Dermis blood vessel endothelial cell (primary cell): ENCODE results near the gene LRP1B. TPM values are rescaled to one million over a fixed set of nuclear protein-coding genes. Genes with fewer than 3 reads are reported as not detected.

Experiments
- DNase-seq: peaks from one replicate; pipeline ENCODE4 v3.0.0; 2010
- total RNA-seq: library from RNA; depleted of rRNA; stranded (reverse); fragments of >200 nt; gene quantifications from 2 replicates; pipeline ENCODE4 v1.2.3, GENCODE V29; 2014

Gene LRP1B
- total RNA-seq, 1 donor from 2014 or later = under 0.01 TPM

DNA sequence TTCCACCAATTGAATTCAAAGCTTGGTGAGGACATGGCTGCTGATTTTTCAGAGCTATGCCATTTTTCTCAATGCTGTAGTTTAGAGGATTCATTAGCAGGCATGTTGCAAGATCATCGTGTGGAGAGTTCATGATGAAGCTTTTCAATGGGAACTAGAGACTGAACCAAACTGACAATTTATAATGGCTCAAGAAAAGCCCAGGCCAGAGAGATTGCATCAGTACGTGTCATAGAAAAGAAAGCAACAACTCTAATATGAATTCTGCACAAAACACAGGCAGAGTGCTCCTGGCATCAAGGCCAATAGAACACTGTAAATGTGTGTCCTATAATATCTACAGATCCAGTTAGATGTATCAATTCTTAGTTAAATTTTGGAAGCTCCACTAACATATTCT is 477.6 kb downstream of the LRP1B start:
- DNase-seq = no peak

DNA sequence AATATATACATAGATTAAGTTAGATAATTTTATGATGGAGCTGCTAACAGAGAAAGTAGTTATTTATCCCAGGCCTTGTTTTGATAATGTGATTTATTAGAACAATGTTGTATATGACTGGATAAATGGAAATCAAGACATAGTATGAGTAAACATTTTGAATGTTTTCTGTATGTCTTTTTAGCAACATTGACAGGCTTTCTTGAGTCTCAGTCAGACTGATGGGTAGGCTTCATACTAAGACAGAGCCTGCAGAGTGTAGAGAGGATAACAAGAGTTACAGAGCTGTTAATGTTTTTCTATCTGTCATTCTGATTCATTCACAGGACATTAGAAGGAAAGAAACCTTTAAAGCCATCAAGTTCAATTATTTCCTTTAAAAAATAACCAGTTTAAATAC is 478.5 kb downstream of the LRP1B start:
- DNase-seq = no peak

DNA sequence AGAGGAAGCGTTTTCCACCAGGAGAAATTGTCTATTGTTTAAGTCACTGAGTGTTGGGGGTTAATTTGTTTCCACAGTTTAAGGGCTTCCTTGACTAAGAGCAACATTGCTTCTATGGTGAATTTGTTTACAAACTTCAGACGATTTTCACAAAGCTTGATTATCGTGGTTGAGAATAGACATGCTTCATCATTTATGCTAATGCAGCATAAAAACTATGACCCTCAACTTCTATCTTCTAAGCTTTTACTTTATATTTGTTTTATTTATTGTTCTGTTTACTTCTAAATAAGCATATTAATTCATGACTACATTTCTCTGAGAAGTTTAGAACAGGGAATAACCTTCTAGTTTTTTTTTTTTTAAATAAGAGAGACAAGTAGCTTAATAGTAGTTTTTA is 483.5 kb downstream of the LRP1B start:
- no peak for DNase-seq

DNA sequence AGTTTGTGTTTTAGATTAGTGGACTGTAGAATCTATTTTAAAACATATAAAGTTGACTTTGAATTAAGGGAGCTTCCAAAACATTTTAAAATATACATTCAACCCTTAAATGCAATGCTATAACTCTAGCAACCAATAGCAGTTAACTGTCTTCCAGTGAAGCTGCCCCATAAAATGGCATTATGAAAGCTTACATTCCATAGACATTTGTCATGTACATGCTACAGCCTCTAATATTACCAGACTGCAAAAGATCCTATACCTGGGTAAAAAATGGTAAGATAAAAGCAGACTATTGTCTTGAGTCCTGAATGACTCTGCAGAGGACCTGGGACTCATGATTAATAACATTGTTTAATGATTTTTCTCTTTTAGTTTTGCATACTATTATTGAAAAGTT is 489.4 kb downstream of the LRP1B start:
- no peak for DNase-seq

DNA sequence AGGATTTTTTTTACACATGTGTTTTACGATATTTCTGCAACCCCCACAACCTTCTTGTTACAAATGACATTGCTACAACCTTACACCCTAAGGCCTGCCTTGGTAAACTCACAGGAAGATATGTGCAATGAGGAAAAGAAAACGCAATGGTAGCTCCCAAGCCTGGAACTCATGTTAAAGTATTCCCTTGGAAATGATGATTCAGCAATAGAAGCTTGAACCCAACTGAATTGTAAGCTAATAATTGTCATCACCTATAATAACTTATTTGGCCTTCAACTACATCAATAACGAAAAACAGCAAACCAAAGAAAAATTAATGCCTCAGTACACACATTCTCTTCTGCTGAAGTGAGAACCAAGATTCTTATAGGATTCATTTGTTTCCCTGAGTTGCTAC is 491.0 kb downstream of the LRP1B start:
- no peak for DNase-seq

DNA sequence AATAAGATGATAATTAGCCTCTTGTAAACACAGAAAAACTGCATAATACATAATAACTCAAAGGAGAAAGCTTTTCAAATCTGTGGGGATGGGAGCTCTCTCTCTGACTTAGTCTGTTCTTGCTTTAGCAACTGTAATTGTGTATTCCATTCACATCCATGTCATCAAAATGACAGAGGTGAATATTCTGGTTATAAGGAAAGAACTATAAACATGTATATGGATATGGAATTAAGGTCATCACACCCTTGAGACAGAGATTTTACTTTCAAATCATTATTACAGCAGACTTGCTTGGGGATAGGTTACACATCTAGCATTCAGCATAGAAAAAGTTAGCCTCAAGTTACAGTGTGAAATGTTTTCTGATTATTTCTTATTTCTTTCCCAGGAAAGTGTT is 497.7 kb downstream of the LRP1B start:
- DNase-seq = no peak

DNA sequence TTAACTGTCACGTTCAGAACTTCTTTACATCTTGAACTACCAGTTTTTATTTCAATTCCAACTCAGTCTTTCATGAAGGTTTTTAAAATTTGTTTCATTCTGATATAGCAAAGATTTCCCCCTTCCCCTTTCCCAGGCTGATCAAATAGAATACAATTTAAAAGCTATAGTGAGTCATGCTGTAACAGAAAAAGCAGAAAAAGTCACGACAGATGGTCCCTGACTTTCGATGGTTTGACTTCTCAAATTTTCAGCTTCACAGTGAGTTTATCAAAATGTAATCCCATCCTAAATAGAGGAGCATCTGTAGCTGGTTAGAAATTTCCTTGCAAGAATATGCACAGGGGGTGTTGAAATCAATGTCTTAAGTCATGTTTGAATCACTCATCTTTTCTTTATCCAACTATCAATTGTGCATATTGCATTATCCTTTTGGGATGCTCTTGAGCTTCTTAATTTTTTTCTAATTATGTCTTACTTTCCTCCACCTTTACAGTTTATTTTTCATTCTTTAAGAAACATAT is 500.3 kb downstream of the LRP1B start:
- DNase-seq = no peak

DNA sequence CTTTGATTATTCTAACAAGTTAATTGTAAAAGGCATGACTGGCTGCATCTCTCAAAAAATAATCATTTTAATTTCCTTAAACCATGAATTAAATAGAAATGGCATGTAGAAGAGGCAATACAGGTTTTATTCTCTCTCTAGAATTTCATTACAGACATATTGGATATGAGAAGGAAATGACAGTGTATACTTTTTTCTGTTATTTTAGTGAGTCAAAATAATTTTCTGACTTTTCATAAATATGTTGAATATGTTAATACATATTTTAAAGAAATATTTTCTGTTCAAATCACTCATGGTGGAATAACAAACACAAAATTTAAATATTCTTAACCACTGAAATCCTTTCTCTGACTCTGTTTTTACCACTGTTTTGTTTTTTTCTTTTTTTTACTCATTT is 510.4 kb downstream of the LRP1B start:
- DNase-seq = no peak

DNA sequence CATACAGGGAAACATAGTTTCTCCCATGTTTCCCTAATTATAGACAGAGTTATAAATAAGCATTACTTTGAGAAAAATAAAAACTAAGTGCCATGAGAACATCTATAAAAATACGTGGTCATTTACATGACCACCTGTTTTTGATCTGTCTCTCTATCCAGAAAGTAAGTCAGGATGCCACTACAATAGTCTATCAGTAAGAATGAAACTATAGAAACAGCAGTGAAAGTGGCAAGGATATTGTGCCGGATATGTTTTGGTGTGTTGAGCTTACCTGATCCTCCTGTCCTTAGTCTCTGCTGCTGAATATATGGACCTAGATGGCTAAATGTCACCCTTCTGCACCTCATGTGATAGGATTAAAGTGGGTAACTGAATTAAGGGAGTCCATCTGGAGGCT is 512.4 kb downstream of the LRP1B start:
- no peak for DNase-seq

DNA sequence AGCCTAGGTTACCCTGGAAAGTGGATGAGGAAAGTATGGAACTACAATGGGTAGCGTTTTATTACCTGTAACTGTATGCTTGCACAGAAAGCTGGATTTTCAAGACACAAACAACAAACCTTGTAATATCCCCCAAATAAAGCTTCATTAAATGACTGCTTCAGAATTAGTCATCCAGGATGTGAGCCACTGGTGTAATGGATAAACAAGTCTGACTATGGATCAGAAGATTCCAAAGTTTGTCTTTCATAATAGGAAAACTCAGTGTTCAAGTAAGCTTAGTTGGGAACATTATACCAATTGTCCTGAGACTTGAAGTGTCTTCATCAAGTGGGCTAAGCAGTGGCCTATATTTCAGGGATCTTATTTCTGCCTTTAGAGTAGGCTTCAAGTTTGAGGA is 518.8 kb downstream of the LRP1B start:
- DNase-seq = peak; percentile 24

DNA sequence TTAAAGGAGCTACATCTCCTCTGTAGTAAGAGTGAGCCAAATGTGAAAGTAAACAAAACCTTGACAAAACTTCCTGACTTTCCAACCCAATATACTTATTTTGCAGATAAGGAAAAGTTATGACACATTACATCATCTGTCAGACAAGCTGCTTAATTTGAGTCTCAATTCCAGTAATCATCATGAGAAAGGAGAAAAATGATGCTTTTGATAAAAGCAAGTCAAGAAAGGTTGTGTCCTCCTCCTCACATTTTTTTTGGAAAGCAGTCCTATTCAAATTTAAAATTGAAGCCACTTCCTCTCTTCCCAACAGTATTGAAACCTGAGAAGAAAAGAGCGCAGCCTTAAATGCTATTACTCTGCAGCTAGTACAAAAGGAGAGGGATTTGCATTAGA is 519.6 kb downstream of the LRP1B start:
- peak; percentile 5 for DNase-seq

DNA sequence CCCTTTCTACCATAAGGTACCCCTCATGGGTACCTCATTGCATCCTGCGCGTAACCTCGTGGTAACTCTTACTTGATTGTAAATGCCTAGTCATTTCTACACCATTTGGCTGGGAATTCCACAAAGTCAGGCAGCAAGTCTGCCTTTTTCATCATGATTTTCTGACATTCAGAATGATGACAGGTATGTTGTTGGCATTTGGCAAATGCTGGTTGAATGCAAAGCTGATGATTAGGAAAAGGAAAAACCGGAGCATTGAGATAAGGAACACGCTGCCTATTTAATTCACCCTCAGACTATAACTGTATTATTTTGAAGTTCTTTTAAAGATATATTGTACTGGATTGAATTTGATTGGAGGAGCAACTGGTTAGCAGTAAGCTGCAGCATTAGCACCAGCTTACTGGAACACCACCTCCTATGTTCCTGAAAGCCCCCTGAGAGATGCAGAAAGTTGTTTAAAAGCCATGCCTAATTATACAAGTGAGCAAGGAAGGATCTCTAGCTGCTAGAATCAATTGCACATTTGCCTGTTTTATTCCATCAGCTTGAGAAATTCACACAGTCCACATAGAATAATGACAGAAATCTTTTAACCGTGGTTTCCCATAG is 520.1 kb downstream of the LRP1B start:
- peak; percentile 4 for DNase-seq

DNA sequence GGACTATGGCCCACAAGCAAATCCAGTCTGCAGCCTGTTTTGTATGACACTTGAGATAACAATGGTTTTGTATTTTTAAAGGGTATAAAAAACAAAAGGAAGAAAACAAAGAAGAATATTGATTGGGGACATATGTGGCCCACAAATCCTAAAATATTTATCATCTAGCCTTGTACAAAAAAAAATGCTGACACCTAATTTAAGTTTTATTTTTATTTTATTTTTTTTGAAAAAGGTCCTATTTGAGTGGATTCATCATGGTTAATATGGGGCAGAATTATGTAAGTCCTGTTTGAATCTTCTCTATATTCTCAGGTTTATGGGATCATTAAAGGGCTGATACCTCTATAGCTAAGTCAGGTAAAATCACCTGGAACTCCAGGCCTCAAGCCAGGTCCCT is 525.7 kb downstream of the LRP1B start:
- no peak for DNase-seq

DNA sequence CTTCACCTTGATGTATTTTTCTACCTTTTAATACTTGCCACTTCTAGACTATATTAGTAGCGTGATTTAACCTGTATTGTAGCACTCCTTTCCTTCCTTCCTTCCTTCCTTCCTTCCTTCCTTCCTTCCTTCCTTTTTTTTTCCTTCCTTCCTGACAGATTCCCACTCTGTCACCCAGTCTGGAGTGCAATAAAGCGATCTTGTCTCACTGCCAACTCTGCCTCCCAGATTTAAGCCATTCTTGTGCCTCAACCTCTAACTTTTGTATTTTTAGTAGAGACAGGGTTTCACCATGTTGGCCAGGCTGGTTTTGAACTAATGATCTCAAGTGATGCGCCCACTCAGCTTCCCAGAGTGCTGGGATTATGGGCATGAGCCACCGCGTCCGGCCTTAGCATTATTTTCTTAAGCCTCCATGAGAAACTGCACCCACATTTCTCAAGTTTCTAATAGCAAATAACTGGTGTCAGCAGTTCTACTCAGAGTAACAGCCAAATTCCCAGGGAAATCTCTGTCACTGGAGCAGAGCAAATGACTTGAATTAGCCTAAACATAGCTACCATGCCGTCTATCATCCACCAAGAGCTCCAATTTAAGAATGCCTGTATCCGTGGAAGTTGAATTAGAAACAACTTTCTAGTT is 529.2 kb downstream of the LRP1B start:
- no peak for DNase-seq

DNA sequence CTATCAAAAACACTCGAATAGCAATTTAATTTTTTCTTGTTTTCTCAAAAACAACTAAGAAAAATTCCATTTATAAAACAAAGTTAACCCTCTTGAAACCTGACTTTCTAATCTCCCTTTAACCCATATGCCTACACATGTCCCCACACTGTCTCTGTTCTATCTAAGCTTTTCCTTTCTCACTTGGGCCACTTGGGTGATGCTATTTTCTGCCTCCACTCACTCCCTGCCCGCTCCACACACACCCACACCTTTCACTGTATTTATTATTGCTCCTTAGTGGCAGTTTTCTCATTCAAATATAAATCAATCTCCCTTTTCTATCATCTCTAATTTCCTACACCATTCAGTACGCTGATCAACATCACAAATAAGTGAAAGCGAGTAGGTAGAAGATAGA is 531.1 kb downstream of the LRP1B start:
- no peak for DNase-seq

DNA sequence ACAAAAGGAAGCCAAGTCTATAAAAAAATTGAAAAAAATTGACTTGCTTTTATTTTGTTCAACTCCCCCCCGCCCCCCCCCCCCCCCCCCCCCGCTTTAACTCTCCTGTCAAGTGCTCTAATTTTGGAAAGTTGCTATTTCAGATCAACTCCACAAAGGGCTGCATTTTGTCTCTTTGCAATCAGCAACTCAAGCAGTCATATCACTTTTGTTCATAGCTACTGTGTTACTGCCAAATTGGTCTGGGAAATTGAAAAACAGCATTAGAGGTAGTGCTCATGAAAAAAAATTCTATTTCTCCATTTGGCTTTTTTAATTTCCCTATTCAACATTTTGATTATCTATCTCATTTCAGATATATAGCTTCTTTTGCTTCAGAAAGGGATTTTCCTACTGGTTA is 531.8 kb downstream of the LRP1B start:
- no peak for DNase-seq

DNA sequence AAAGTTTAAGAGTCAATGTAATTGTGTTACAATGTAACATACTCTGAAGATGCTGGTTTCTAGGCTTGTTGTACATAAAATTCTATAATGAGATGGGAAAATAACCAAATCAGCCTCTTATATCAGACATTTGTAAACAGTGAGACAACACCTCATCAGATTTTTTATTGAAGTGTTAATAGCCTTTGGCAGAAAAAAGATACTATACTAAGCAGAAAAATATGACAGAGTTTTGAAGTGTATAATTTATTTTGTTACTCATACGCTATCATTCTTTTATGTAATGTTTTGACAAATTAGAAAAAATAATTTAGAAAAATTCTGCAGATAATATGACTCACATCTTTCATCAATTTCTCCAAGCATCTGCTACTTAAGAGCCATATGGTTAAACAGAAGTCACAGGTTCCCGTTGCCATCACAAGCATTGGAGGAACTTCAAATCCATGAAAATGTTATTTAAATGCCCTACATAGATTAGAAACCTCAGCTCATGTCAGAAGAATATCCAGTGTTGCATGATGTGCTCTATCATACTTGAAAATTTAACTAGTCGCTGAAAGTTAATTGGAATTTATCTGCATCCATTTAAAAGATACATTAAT is 535.4 kb downstream of the LRP1B start:
- DNase-seq = no peak

DNA sequence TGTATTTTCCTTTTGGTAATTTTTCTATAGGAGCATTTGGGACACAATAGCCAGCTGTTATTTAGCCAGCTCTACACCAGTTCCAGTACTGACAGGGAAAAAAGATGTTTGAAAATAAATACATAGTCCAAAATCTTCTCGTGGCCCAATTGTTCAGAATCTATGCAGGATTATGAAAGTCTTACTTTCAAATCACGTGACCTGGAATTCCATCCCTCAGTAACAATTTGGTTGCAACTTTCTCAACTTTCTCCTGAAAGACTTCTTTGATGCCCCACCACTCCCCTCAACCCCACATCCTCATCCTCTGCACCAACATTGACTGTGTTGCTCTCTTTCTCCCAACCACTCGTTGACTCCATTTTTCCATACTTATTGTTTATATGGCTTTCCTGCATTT is 539.0 kb downstream of the LRP1B start:
- DNase-seq = no peak

DNA sequence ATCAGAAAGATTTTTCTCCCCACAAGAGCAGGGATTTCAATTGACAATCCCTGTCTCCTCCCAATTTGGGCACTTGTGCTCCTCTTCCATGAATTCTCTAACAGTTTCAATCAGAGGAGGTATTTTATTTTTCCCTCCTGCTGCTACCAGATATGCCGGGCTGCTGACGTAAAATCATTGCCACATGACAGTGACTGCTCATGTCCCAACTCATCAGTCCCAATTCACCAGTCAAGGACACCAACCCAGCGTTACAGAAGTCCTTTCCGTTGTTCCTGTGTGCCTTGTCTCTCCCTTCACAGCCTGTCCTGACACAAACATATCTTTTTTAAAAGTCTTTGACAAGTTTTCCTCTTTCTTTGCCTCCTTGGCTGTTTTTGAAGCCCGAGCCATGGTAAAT is 540.2 kb downstream of the LRP1B start:
- DNase-seq = no peak

DNA sequence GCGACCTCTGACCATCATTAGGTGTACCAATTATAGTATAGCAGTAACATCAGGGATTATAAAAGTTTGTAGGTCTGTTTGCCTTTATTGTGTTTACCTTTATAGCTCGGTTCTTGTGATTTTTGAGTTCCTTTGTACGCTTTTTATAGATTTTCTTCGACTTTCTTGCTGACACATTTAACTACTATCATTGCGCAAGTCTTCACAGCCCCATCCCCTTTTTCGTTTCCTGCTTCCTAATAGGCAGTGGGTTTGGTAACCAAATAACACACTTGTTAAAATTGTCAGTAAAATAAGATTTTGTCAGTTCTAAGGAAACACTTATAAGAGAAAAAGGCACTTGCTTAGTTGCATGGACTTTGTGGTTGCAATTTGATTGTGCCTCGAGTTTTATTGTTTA is 541.5 kb downstream of the LRP1B start:
- no peak for DNase-seq

DNA sequence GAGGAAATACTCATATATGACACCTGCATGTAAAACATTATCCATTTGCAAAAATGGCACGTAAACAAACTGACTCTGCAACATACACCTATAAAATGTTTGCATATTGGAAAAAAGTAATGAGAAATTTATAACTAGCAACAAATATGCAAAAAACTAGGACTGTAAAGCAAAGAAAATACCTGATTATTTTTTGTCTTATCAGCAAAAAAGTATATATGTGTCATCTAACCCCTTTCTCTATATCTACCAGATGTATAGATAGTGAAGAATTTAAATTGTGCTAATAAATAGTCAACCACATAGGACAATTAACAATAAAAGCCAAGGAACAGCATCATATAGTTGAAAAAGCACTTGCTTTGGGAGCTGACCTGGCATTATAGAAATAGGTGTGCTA is 543.8 kb downstream of the LRP1B start:
- DNase-seq = no peak

DNA sequence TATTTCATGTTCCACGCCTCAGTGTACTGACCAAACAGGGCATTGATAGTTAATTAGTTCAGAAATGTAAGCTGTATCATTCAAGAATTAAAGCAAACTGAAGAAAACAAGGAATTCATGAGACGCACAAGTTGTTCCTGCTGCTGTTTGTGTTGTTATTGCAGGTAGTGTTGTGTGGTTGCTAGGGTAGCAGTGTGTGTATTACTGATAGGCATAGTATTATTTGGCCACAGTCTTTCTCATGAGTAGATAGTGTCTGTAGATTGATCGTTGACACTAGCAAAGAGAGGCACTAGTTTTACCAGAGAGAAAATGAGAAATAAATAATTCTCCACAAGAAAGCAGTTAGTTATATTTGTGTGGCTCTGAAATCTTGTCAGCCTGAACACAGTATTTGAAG is 548.6 kb downstream of the LRP1B start:
- no peak for DNase-seq

DNA sequence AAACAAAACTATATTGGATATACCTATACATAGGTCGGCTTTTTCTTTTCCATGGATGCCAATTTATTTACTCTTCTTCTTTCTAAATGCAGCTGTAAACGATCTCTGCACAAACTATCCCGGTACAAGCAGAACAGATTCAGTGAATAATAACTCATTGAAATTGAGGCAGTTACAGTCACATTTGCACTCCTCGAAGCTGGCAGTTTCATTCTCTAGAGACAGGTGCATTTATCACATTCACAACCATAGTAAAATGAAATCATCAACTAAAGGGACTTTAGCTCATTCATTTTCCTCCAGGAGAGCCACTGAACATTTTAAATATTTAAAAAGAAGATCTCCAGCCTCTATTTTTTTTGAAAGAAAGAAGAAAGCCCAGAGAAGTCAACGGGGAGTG is 551.7 kb downstream of the LRP1B start:
- no peak for DNase-seq

DNA sequence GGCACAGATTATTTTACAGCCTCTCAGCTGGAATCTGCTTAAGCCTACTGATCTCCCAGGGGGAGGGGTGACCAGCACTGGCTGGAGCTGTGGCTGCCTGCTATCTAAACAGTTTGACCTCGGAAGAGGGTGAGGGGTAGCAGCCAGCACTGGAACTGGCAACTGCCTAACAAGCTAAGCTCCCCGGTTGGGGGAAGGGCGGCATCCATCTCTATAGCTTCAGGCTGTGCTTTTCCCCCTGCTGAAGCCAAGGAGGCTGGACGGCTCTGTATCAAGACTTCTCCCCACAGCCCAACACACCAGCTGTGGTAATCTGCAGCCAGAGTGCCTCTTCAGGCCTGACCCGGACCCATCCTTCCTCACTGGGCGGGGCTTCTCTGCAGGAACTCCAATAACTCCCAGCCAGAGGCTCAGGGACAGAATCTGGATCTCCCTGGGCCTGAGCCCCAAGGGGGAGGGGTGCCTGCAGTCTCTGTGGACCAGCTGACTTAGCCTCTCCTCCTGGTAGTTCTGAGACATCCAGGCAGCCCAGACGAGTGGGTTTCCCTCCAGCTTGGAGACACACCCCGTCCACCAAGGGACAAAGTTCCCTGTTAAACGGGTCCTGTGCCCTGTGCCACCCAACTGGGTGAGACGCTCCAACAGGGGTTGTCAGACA is 560.2 kb downstream of the LRP1B start:
- DNase-seq = no peak
